SK-N-SH (cell line): ENCODE results near the gene HP. TPM values are rescaled to one million over a fixed set of nuclear protein-coding genes. Genes with fewer than 3 reads are reported as not detected.

ENCODE experiments used
- CTCF ChIA-PET: fragments of 300-600, 350-600 bp; formaldehyde crosslinking; extraction: SDS; loops from one replicate; lab custom pipeline; 2021; lab: Yijun Ruan, JAX
- POLR2A ChIA-PET: fragments of 350-600 bp; sonication (Branson Sonifier 250); formaldehyde crosslinking; extraction: SDS; loops from one replicate; lab custom pipeline; 2020; ENCODE audit warnings: antibody characterized with exemption, inconsistent platforms; lab: Yijun Ruan, JAX
- DNase-seq: peaks from one replicate; pipeline ENCODE4 v3.0.0; 2012
- H2AFZ ChIP-seq: fragments of 200-600 bp; sonication (generic); 2 replicates; pipeline ENCODE4 v1.8.1; 2016; ENCODE audit warnings: antibody characterized with exemption, mild to moderate bottlenecking, low read depth
- H3F3A ChIP-seq: fragments of 200-600 bp; sonication (generic); replicated peaks from 2 replicates; pipeline ENCODE3; 2016; ENCODE audit warnings: antibody characterized with exemption, mild to moderate bottlenecking; ENCODE audit not compliant: insufficient read depth
- H3K27ac ChIP-seq, 2 experiments: fragments of 200-500 bp in 1 of 2; fragments of 200-600 bp in 1 of 2; sonication (Bioruptor generic) in 1 of 2; sonication (generic), shearing (Covaris generic) in 1 of 2; 2 replicates each; pipeline versions ENCODE4 v1.5.1 to v1.6.1; 2014 to 2016; ENCODE audit warnings: low read depth in 2 of 2, inconsistent platforms in 1 of 2, low read length in 1 of 2, mild to moderate bottlenecking in 1 of 2, mixed read lengths in 1 of 2
- H3K27me3 ChIP-seq: fragments of 200-600 bp; sonication (generic), shearing (Covaris generic); 2 replicates; pipeline ENCODE4 v1.6.1; 2016; ENCODE audit warnings: mixed run types; ENCODE audit not compliant: insufficient read depth
- H3K36me3 ChIP-seq, 2 experiments: fragments of 200-500 bp in 1 of 2; fragments of 200-600 bp in 1 of 2; sonication (Bioruptor generic) in 1 of 2; sonication (generic) in 1 of 2; replicated peaks in 1 of 2; 2 replicates each; pipeline versions ENCODE3 to v1.5.1; 2014 to 2016; ENCODE audit warnings: low read length in 1 of 2, mild to moderate bottlenecking in 1 of 2; ENCODE audit not compliant: insufficient read depth in 2 of 2, control insufficient read depth in 1 of 2
- H3K4me1 ChIP-seq, 2 experiments: fragments of 200-500 bp in 1 of 2; fragments of 200-600 bp in 1 of 2; sonication (Bioruptor generic) in 1 of 2; sonication (generic), shearing (Covaris generic) in 1 of 2; 2 replicates each; pipeline versions ENCODE4 v1.5.1 to v1.6.1; 2014 to 2016; ENCODE audit warnings: low read depth in 1 of 2, low read length in 1 of 2, mixed run types in 1 of 2; ENCODE audit not compliant: insufficient read depth in 2 of 2, control insufficient read depth in 1 of 2
- H3K4me2 ChIP-seq: fragments of 200-600 bp; sonication (generic), shearing (Covaris generic); 2 replicates; pipeline ENCODE4 v1.6.1; 2017; ENCODE audit warnings: mixed run types
- H3K4me3 ChIP-seq, 2 experiments: fragments of 200-500 bp in 1 of 2; fragments of 200-600 bp in 1 of 2; sonication (Bioruptor generic) in 1 of 2; sonication (generic), shearing (Covaris generic) in 1 of 2; 2 replicates each; pipeline versions ENCODE4 v1.5.1 to v1.8.1; 2014 to 2016; ENCODE audit warnings: low read depth in 2 of 2, inconsistent platforms in 1 of 2, low read length in 1 of 2, mild to moderate bottlenecking in 1 of 2, mixed read lengths in 1 of 2, moderate library complexity in 1 of 2
- H3K79me2 ChIP-seq: fragments of 200-600 bp; sonication (generic); 2 replicates; pipeline ENCODE4 v1.8.1; 2017; ENCODE audit warnings: mild to moderate bottlenecking; ENCODE audit not compliant: insufficient read depth
- H3K9ac ChIP-seq: fragments of 200-600 bp; sonication (generic); 2 replicates; pipeline ENCODE4 v1.6.1; 2017; ENCODE audit warnings: mixed run types
- H3K9me2 ChIP-seq: fragments of 200-600 bp; sonication (generic); 2 replicates; pipeline ENCODE4 v1.6.1; 2017; ENCODE audit warnings: mixed run types
- H3K9me3 ChIP-seq: fragments of 200-600 bp; sonication (generic); 2 replicates; pipeline ENCODE4 v1.6.1; 2017; ENCODE audit warnings: mixed run types, mild to moderate bottlenecking, moderate library complexity
- H4K20me1 ChIP-seq: fragments of 200-600 bp; sonication (generic); 2 replicates; pipeline ENCODE4 v1.6.1; 2017; ENCODE audit warnings: mild to moderate bottlenecking, mixed run types; ENCODE audit not compliant: insufficient read depth
- FOSL2 ChIP-seq: IDR thresholded peaks from 2 replicates; pipeline ENCODE4 v1.4.0; 2012; ENCODE audit warnings: low read depth, mild to moderate bottlenecking, moderate library complexity, borderline replicate concordance
- GATA2 ChIP-seq: sonication (generic); formaldehyde crosslinking; IDR thresholded peaks from 2 replicates; pipeline ENCODE4 v1.5.0; 2020; ENCODE audit warnings: mild to moderate bottlenecking, missing genetic modification reagents
- RAD21 ChIP-seq: IDR thresholded peaks from 2 replicates; pipeline ENCODE4 v1.6.1; 2012; ENCODE audit warnings: mild to moderate bottlenecking, low read length
- SIN3A ChIP-seq: IDR thresholded peaks from 2 replicates; pipeline ENCODE4 v1.6.1; 2012; ENCODE audit warnings: low read depth, mild to moderate bottlenecking, low read length, moderate library complexity, borderline replicate concordance
- SMC3 ChIP-seq: IDR thresholded peaks from 2 replicates; pipeline ENCODE4 v1.6.1; 2012; ENCODE audit warnings: low read depth, low read length, improper control_type of control experiment
- TEAD4 ChIP-seq: IDR thresholded peaks from 2 replicates; pipeline ENCODE4 v1.4.0; 2012; ENCODE audit warnings: mild to moderate bottlenecking, borderline replicate concordance; ENCODE audit not compliant: insufficient read depth
- WGBS: methylation state at CpG from one replicate; pipeline ENCODE4 v1.1.6; 2017; ENCODE audit warnings: low lambda C conversion rate; 5-methylcytosine and 5-hydroxymethylcytosine counted together
- polyA plus RNA-seq, 3 experiments: library from polyadenylated mRNA; depleted of rRNA; stranded (reverse); fragments of >200 nt; gene quantifications; 2 replicates each; pipeline ENCODE4 v1.2.3, GENCODE V29; 2012
- TF ChIP-seq, protein P1 (sequence below): fragments of 150-350 bp; IDR thresholded peaks from 2 replicates; pipeline ENCODE4 v1.6.1; 2017; ENCODE audit warnings: antibody characterized with exemption, low read length, low read depth, borderline replicate concordance
- TF ChIP-seq, protein P2 (sequence below): IDR thresholded peaks from 2 replicates; pipeline ENCODE4 v1.4.0; 2012; ENCODE audit warnings: low read depth, borderline replicate concordance
- TF ChIP-seq, protein P3 (sequence below): fragments of 200-600 bp; sonication (generic); IDR thresholded peaks from 2 replicates; pipeline ENCODE4 v1.6.1; 2017; ENCODE audit warnings: antibody characterized with exemption, mild to moderate bottlenecking, moderate library complexity

The HP gene
- polyA plus RNA-seq, 1 of the 3 experiments (the other 2 are of a cell fraction) = not detected

DNA sequence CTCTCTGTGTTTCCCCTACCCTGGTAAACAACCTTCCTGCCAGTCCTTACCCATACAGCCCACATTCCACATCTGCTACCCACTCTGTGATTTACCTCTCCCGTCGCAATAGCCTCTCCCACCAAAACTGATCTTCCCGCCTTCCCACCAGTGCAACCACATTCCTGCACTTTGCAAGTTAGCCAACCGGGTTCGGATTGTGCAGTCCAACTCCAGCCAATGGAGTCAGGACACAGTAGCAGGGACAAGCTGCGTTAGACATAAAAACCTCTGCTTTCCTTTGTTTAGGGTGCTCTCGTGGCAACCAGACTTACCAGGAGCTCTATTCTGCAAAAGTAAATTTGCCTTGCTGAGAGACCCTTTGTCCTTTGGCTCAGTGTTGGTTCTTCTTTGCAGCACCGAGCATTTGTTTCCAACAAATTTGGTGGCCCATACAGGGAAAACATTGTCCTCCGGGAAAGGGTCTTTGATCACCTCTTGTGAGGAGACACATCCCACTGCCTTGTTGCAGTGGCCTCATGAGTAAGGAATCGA is 10.1 kb downstream of the HP start:
- H2AFZ ChIP-seq = no peak overlapping the region
- no peaks in the 10 kb centered on the region for H4K20me1 ChIP-seq
- H3K27me3 ChIP-seq = no peaks in the 10 kb centered on the region
- H3K4me3 ChIP-seq = no peak overlapping the region
- ChIA-PET POLR2A (no interaction called here), CTCF (no interaction called here)
- no peak for DNase-seq
- no peaks in the 10 kb centered on the region for H3F3A ChIP-seq
- H3K9me2 ChIP-seq = no peaks in the 10 kb centered on the region
- TF ChIP-seq FOSL2 (no peak), TEAD4 (no peak), GATA2 (CRISPR knock-in tag) (no peak), SIN3A (no peak)
- TF ChIP-seq, protein P1, sequence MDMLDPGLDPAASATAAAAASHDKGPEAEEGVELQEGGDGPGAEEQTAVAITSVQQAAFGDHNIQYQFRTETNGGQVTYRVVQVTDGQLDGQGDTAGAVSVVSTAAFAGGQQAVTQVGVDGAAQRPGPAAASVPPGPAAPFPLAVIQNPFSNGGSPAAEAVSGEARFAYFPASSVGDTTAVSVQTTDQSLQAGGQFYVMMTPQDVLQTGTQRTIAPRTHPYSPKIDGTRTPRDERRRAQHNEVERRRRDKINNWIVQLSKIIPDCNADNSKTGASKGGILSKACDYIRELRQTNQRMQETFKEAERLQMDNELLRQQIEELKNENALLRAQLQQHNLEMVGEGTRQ = no peak
- H3K9ac ChIP-seq = no peak overlapping the region
- 70% methylated on average over 9 of the region's 10 CpGs for WGBS
- no peaks in the 10 kb centered on the region for H3K79me2 ChIP-seq
- H3K36me3 ChIP-seq = no peaks in the 10 kb centered on the region
- no peak overlapping the region for H3K4me2 ChIP-seq
- H3K4me1 ChIP-seq = no peaks in the 10 kb centered on the region
- no peak overlapping the region for H3K27ac ChIP-seq
- no peaks in the 10 kb centered on the region for H3K9me3 ChIP-seq

DNA sequence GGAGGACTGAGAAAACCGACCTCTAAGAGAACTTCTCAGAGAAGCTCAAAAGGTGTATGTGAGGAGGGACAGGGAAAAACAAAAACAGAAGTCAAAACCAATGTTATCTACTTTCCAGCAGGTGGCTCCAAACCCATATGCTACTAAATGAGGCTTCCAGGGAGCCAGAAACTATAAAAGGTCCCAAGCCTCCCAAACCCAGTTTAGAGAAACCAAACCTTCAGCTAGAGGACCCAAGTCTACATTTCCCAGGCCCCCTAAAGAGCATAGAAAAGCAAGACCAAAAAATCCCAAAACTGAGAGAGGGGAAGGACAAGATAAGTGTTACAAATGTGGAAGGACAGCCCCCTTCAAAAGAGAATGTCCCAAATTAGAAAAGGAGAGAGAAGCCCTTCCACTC is 12.4 kb downstream of the HP start:
- Histone ChIP-seq H3K36me3 (no peaks in the 10 kb centered on the region), H2AFZ (no peak overlapping the region), H3F3A (no peaks in the 10 kb centered on the region), H3K9ac (no peak overlapping the region), H3K9me3 (no peaks in the 10 kb centered on the region), H3K9me2 (no peaks in the 10 kb centered on the region), H3K27ac (no peak overlapping the region), H3K79me2 (no peaks in the 10 kb centered on the region), H3K4me2 (no peak overlapping the region), H4K20me1 (no peaks in the 10 kb centered on the region), H3K4me1 (no peaks in the 10 kb centered on the region), H3K27me3 (no peaks in the 10 kb centered on the region), H3K4me3 (no peak overlapping the region)
- DNase-seq = peak; percentile 37
- CTCF ChIA-PET = interaction anchor here (0.7 to 3.2 kb wide), 28 partner anchors 9 to 1968 kb away, joined by 3 to 48 read pairs (median 4); partner anchors contain the start of genes DHX38, HP and TXNL4B
- TF ChIP-seq SMC3 (peak; percentile 59), RAD21 (peak; percentile 77)
- TF ChIP-seq, protein P2, sequence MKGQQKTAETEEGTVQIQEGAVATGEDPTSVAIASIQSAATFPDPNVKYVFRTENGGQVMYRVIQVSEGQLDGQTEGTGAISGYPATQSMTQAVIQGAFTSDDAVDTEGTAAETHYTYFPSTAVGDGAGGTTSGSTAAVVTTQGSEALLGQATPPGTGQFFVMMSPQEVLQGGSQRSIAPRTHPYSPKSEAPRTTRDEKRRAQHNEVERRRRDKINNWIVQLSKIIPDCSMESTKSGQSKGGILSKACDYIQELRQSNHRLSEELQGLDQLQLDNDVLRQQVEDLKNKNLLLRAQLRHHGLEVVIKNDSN = no peak
- TF ChIP-seq, protein P3, sequence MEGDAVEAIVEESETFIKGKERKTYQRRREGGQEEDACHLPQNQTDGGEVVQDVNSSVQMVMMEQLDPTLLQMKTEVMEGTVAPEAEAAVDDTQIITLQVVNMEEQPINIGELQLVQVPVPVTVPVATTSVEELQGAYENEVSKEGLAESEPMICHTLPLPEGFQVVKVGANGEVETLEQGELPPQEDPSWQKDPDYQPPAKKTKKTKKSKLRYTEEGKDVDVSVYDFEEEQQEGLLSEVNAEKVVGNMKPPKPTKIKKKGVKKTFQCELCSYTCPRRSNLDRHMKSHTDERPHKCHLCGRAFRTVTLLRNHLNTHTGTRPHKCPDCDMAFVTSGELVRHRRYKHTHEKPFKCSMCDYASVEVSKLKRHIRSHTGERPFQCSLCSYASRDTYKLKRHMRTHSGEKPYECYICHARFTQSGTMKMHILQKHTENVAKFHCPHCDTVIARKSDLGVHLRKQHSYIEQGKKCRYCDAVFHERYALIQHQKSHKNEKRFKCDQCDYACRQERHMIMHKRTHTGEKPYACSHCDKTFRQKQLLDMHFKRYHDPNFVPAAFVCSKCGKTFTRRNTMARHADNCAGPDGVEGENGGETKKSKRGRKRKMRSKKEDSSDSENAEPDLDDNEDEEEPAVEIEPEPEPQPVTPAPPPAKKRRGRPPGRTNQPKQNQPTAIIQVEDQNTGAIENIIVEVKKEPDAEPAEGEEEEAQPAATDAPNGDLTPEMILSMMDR = peak; percentile 68
- POLR2A ChIA-PET = no interaction called here
- 4% methylated on average over 1 of the region's 1 CpG for WGBS
